Measurements from ENCODE around the gene SUSD4.

Gene SUSD4

GRCh38 chr1:223393275-223394214 lies 29.6 kb upstream of the SUSD4 start, which contains the start of gene CCDC185:
TSS of gene CCDC185 (plus strand) at chr1:223393415. CDS start at chr1:223393476, 61 bp downstream.
- DNase-seq (ENCODE audit: low spot score in 2 of 2), result no peak
- Histone ChIP-seq H3K27me3 (ENCODE audit: low read depth) (no peaks in the 10 kb centered on the region), H3K4me3 (no peak within 1 kb of the TSS), H3K9me3 (no peaks in the 10 kb centered on the region), H3K36me3 (replicated peaks) (no peaks in the 10 kb centered on the region), H3K4me1 (no peaks in the 10 kb centered on the region)
- in situ Hi-C loops (cut with MboI; ENCODE audit: low sequenced_read_pairs), result no loop called here

DNA sequence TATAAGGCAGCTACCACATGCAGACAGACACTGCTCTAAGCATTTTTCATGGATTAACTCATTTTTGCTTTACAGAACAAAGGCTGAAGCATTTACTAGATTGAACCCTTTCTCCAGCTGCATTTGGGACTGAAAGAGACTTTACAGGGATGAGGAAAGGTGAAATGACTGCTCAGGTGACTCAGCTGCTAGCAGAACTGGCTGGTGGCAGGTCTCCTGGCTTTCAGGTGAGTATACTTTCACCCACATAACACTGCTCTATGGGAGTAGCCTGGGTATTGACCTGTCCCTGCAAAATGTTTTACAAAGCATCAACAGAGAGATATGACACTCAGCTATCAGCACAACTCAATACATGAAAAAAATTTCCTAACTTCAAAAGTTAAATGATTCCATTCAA lies 26.6 kb upstream of the SUSD4 start:
- Histone ChIP-seq H3K4me3 (no peak overlapping the region), H3K9me3 (no peaks in the 10 kb centered on the region), H3K36me3 (replicated peaks) (no peaks in the 10 kb centered on the region), H3K27me3 (ENCODE audit: low read depth) (no peaks in the 10 kb centered on the region), H3K4me1 (no peaks in the 10 kb centered on the region)
- no peak for DNase-seq (ENCODE audit: low spot score in 2 of 2)
- in situ Hi-C loops (cut with MboI; ENCODE audit: low sequenced_read_pairs), result no loop called here

DNA sequence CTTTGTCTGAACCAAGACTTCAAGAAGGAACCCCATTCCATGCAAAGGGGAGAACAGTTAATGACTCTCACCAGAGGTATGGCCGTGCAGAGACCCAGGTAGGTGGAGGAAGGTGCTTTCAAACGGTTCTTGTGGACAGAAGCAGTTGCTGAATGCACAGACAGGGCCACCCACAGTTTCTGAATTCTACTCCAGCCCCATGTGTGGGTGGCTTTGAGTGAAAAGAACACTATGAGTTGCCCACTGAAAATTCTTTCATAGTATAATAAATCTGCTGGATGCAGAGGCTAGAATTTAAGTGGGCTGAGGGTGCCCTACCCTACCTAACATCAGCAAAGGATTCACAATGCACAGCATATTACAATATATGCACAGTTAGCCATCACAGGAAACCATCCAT lies 22.0 kb upstream of the SUSD4 start:
- no peaks in the 10 kb centered on the region for H3K36me3 ChIP-seq (replicated peaks)
- H3K4me1 ChIP-seq, result no peaks in the 10 kb centered on the region
- no peaks in the 10 kb centered on the region for H3K27me3 ChIP-seq (ENCODE audit: low read depth)
- H3K4me3 ChIP-seq, result no peak overlapping the region
- H3K9me3 ChIP-seq, result no peaks in the 10 kb centered on the region
- no peak for DNase-seq (ENCODE audit: low spot score in 2 of 2)
- in situ Hi-C loops (cut with MboI; ENCODE audit: low sequenced_read_pairs), result no loop called here

GRCh38 chr1:223378754-223379153 lies 14.8 kb upstream of the SUSD4 start:
- no peaks in the 10 kb centered on the region for H3K27me3 ChIP-seq (ENCODE audit: low read depth)
- in situ Hi-C loops (cut with MboI; ENCODE audit: low sequenced_read_pairs), result no loop called here
- H3K4me1 ChIP-seq, result no peaks in the 10 kb centered on the region
- H3K9me3 ChIP-seq, result no peaks in the 10 kb centered on the region
- DNase-seq (ENCODE audit: low spot score in 2 of 2), result no peak
- H3K36me3 ChIP-seq (replicated peaks), result no peaks in the 10 kb centered on the region
- H3K4me3 ChIP-seq, result no peak overlapping the region

GRCh38 chr1:223374064-223374610 lies 10.2 kb upstream of the SUSD4 start:
- in situ Hi-C loops (cut with MboI; ENCODE audit: low sequenced_read_pairs), result no loop called here
- H3K4me1 ChIP-seq, result no peaks in the 10 kb centered on the region
- no peak overlapping the region for H3K4me3 ChIP-seq
- no peak for DNase-seq (ENCODE audit: low spot score in 2 of 2)
- no peaks in the 10 kb centered on the region for H3K9me3 ChIP-seq
- H3K27me3 ChIP-seq (ENCODE audit: low read depth), result peaks cover 4% of the 10 kb centered on the region; the same call in 1 of the 2 replicates
- no peaks in the 10 kb centered on the region for H3K36me3 ChIP-seq (replicated peaks)

DNA sequence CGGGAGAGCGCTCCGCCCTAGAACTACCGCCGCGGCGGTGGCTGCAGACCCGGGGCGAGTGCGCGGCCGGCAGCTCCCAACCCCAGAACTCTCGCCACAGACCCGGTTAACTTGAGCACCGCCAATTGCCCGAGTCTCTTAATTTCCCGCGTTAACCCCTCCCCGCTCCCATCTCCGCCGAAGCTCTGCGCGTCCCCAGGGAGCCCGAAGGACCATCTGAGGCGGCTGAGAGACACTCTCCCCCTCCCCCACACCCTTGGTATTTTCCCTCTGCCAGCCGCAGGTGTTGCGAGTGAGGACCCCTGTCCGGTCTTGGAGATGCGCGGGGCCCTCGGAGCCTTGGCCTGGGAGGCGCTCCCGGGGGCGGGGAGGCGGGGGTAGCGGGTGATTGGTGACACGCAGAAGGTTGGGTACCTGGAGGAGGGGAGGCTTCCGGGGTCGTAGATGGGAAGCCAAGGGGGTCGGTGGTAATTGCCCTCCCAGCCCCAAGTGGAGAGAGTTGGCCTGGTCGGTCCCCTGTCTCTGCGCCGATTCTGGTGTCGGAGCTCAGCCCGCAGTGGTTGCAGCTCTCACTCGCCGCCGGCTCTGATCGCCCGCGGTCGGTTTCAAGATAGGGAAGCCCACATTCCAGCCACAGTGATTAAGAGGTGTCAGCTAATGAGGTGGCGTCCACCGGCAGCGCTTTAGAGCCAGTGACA lies 858 bp upstream of the SUSD4 start:
- in situ Hi-C loops (cut with MboI; ENCODE audit: low sequenced_read_pairs), result no loop called here
- H3K9me3 ChIP-seq, result no peaks in the 10 kb centered on the region
- no peaks in the 10 kb centered on the region for H3K36me3 ChIP-seq (replicated peaks)
- peaks cover 43% of the 10 kb centered on the region for H3K27me3 ChIP-seq (ENCODE audit: low read depth)
- H3K4me3 ChIP-seq, result peak overlapping the region; percentile 11; the same call in 1 of the 2 replicates
- DNase-seq (ENCODE audit: low spot score in 2 of 2), result peak in 1 of 2 experiments; percentile 12
- H3K4me1 ChIP-seq, result no peaks in the 10 kb centered on the region

GRCh38 chr1:223363057-223363855 lies 720 bp downstream of the SUSD4 start:
- H3K4me1 ChIP-seq, result no peaks in the 10 kb centered on the region
- peak in 1 of 2 experiments; percentile 26 for DNase-seq (ENCODE audit: low spot score in 2 of 2)
- in situ Hi-C loops (cut with MboI; ENCODE audit: low sequenced_read_pairs), result no loop called here
- peak overlapping the region; percentile 34 for H3K4me3 ChIP-seq
- H3K27me3 ChIP-seq (ENCODE audit: low read depth), result peaks cover 53% of the 10 kb centered on the region
- no peaks in the 10 kb centered on the region for H3K36me3 ChIP-seq (replicated peaks)
- H3K9me3 ChIP-seq, result no peaks in the 10 kb centered on the region

DNA sequence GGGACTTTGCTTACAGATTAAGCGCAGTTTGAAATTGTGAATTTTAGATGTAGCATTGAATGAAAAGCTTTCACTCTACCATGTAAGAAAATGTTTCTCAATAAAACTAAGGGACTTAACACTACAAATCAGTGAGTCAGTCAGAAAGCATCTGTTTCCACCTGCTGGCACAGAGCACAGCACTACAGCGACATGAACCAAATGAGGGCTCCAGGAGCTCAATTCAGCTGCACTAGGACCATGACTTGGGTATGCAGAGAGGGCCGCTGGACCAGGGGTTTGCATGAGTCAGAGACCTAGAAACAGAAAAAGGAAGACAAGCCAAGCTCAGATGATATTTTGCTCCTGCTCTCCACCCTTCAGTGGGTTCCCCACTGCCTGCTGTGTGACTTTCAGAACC lies 5.2 kb downstream of the SUSD4 start:
- Histone ChIP-seq H3K36me3 (replicated peaks) (no peaks in the 10 kb centered on the region), H3K27me3 (ENCODE audit: low read depth) (peaks cover 53% of the 10 kb centered on the region), H3K4me3 (no peak overlapping the region), H3K9me3 (no peaks in the 10 kb centered on the region), H3K4me1 (no peaks in the 10 kb centered on the region)
- DNase-seq (ENCODE audit: low spot score in 2 of 2), result no peak
- in situ Hi-C loops (cut with MboI; ENCODE audit: low sequenced_read_pairs), result no loop called here

GRCh38 chr1:223355699-223356098 lies 8.3 kb downstream of the SUSD4 start:
- DNase-seq (ENCODE audit: low spot score in 2 of 2), result no peak
- in situ Hi-C loops (cut with MboI; ENCODE audit: low sequenced_read_pairs), result no loop called here
- H3K9me3 ChIP-seq, result no peaks in the 10 kb centered on the region
- no peaks in the 10 kb centered on the region for H3K36me3 ChIP-seq (replicated peaks)
- no peak overlapping the region for H3K4me3 ChIP-seq
- peaks cover 30% of the 10 kb centered on the region; the same call in 1 of the 2 replicates for H3K27me3 ChIP-seq (ENCODE audit: low read depth)
- no peaks in the 10 kb centered on the region for H3K4me1 ChIP-seq

DNA sequence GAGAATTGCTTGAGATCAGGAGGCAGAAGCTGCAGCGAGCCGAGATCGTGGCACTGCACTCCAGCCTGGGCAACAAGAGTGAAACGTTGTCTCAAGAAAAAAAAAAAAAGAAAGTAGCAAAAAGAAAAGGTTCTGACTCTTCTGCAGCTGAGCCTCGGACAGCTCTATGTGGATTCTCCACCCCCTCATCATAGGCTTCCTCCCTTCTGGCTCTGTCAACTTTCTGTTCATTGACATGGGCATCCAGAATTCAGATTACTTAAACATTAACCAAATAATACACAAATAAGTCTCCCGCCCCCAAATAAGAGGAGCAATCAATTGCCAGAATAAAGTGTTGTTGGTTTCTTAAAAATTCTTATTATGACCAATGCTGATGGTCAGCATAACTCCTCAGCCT lies 10.0 kb downstream of the SUSD4 start:
- peaks cover 15% of the 10 kb centered on the region; the same call in 1 of the 2 replicates for H3K27me3 ChIP-seq (ENCODE audit: low read depth)
- in situ Hi-C loops (cut with MboI; ENCODE audit: low sequenced_read_pairs), result no loop called here
- no peak for DNase-seq (ENCODE audit: low spot score in 2 of 2)

GRCh38 chr1:223352944-223353343 lies 11.0 kb downstream of the SUSD4 start:
- no peaks in the 10 kb centered on the region for H3K9me3 ChIP-seq
- DNase-seq (ENCODE audit: low spot score in 2 of 2), result no peak
- 0 out of 2 replicates have a peak, but pooled peaks cover 10% of the 10 kb centered on the region for H3K27me3 ChIP-seq (ENCODE audit: low read depth)
- in situ Hi-C loops (cut with MboI; ENCODE audit: low sequenced_read_pairs), result no loop called here
- no peak overlapping the region for H3K4me3 ChIP-seq
- no peaks in the 10 kb centered on the region for H3K36me3 ChIP-seq (replicated peaks)
- H3K4me1 ChIP-seq, result no peaks in the 10 kb centered on the region

More for the DNA sequence above, 10.0 kb downstream of the SUSD4 start:
- Histone ChIP-seq H3K4me3 (no peak overlapping the region), H3K36me3 (replicated peaks) (no peaks in the 10 kb centered on the region), H3K4me1 (no peaks in the 10 kb centered on the region), H3K9me3 (no peaks in the 10 kb centered on the region)

DNA sequence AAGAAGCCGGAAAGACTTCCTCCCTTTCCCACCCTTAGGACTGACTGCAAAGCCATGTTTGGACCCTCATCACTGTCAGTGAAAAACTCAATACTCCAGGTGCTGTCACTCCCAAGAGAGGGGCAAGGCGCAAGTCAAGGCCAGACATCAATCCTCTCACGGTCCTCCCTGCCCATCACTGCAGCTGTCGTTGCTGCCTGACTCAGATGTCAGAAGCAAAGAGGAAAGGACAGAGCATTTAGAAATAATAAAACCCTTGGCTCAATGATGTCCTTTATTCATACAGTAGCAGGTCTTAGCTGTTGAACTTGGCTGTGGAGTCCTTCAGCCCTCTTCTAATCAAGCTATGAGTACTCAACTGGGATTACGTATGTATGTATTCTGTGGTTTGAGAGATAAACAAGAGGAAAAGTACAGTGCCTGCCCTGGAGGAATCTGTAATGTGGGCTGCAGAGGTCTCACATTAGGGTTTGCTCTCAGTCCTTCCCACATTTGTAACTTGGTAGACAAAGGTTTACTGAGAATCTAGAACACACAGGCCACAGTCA lies 13.5 kb downstream of the SUSD4 start:
- Histone ChIP-seq H3K4me3 (no peak overlapping the region), H3K4me1 (no peaks in the 10 kb centered on the region), H3K9me3 (no peaks in the 10 kb centered on the region), H3K27me3 (ENCODE audit: low read depth) (no peaks in the 10 kb centered on the region), H3K36me3 (replicated peaks) (no peaks in the 10 kb centered on the region)
- no peak for DNase-seq (ENCODE audit: low spot score in 2 of 2)
- in situ Hi-C loops (cut with MboI; ENCODE audit: low sequenced_read_pairs), result no loop called here

GRCh38 chr1:223349241-223349640 lies 14.7 kb downstream of the SUSD4 start:
- H3K4me1 ChIP-seq, result no peaks in the 10 kb centered on the region
- H3K9me3 ChIP-seq, result no peaks in the 10 kb centered on the region
- H3K4me3 ChIP-seq, result no peak overlapping the region
- in situ Hi-C loops (cut with MboI; ENCODE audit: low sequenced_read_pairs), result no loop called here
- H3K27me3 ChIP-seq (ENCODE audit: low read depth), result no peaks in the 10 kb centered on the region
- no peaks in the 10 kb centered on the region for H3K36me3 ChIP-seq (replicated peaks)
- DNase-seq (ENCODE audit: low spot score in 2 of 2), result no peak

Measured in HAP-1 (cell line).